HG03064 (cell line): ENCODE results near the gene NKX3-2.

Experiments used
- ATAC-seq: cut with Tn5 transposase; IDR thresholded peaks from one replicate; pipeline ENCODE4 v1.9.1; 2021; ENCODE audit warnings: low read depth; ENCODE audit not compliant: unreplicated experiment

The NKX3-2 gene

DNA sequence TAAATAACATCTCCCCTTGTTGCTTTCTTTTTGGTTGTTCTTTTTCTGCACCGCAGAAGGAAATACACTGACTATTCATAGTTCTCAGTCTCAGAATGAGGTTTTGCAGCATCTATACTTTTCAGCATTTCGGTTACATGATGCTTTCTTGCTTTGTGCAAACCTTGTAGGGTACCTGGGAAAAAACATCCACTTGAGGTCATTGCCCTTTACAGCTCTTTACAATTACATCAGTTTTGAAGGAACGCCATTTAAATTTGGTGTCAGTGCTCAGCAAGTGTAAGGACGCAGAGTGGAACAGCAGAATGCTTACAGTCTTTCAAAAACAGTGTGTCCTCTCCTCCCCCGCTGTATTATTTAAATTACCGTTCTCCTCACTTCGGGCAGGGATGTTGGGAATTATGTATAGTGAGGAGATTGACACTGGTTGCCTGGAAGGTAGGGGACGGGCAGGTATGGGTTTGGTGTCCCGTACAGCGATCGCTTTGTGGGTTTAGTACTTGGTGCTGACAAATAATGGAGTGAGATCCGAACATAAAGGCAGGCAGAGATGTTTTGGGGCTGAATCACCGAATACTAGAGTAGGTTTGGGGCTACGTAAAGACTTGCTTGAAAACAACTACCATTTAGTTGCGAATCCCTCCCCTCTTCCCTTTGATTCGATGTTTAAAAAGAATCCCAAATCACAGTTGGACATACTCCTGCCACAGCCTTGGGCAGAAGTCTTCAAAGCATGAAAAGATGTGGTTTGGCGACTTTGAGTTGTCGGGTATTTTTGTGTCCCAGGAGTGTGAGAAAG lies 2.0 kb upstream of the NKX3-2 start:
- ATAC-seq: no peak

- ATAC-seq: no peak
These were observed 1.1 kb upstream of the NKX3-2 start for GRCh38 chr4:13545394-13545808.

- no peak for ATAC-seq
These were observed 492 bp upstream of the NKX3-2 start for GRCh38 chr4:13544606-13545393.

- no peak for ATAC-seq
These were observed 1.1 kb downstream of the NKX3-2 start for GRCh38 chr4:13543032-13543838.

- no peak for ATAC-seq
These were observed 1.7 kb downstream of the NKX3-2 start for GRCh38 chr4:13542577-13543031.

GRCh38 chr4:13541720-13542576 lies 2.4 kb downstream of the NKX3-2 start:
- no peak for ATAC-seq

DNA sequence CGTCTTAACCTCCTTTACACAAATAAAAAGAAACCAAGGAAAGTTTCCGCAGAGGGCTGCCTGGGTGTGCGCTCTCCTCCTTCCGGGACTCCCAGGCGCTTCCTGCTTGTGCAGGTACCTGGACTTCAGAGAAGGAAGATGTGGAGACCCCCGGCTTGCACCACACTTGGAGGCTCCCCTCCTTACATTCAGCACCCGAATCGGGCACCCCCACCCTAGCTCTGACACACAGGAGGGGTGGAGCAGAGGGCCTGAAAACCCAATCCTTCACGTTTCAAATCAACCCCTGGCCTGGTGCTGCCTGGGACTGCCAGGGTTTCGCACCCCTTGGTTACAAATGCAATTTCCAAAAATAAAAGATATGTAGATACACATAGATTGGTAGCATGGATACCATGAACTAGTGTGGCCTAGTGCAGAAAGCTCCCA lies 3.1 kb downstream of the NKX3-2 start:
- ATAC-seq: no peak

DNA sequence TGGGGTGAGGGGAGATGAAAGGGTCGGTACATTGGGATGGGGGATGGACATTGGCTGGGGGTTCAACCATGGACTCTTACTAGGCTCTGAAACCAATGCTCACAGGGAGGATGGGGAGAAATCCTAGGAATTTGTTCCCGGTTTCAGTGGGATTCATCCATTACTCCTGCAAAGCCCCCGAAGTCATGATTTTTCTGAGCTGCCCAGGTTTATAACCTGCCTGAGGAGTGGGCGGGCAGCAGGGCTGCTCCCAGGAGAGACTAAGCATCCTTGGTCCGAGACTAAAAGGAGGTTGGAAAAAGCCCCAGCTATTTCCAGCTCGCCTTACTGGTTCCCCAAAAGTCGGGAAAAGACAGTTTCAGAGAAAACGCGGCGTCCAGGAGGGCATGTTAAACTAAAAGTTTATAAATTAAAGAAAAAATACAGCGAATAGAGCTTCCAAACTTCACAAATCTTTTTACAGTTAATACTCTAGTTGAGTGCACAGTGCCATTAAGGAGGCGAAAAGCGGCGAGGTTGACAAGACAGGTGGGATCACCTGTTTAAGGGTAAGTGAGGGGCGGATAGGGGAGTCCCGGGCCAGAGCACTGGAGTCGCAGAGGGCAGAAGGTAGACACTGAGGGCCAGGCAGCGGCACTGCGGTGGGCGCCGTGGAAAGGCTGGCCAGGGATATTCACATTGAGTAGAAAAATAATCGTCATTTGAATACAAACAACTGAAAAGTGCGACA lies 3.7 kb downstream of the NKX3-2 start:
- ATAC-seq: no peak

- no peak for ATAC-seq
These were observed 4.5 kb downstream of the NKX3-2 start for GRCh38 chr4:13539619-13540445.

- no peak for ATAC-seq
These were observed 5.2 kb downstream of the NKX3-2 start for GRCh38 chr4:13539047-13539618.

GRCh38 chr4:13538427-13538973 lies 5.8 kb downstream of the NKX3-2 start:
- no peak for ATAC-seq

GRCh38 chr4:13537832-13538177 lies 6.5 kb downstream of the NKX3-2 start:
- ATAC-seq: no peak

- ATAC-seq: no peak
These were observed 7.1 kb downstream of the NKX3-2 start for GRCh38 chr4:13537011-13537831.

- no peak for ATAC-seq
These were observed 7.7 kb downstream of the NKX3-2 start for GRCh38 chr4:13536607-13537006.

DNA sequence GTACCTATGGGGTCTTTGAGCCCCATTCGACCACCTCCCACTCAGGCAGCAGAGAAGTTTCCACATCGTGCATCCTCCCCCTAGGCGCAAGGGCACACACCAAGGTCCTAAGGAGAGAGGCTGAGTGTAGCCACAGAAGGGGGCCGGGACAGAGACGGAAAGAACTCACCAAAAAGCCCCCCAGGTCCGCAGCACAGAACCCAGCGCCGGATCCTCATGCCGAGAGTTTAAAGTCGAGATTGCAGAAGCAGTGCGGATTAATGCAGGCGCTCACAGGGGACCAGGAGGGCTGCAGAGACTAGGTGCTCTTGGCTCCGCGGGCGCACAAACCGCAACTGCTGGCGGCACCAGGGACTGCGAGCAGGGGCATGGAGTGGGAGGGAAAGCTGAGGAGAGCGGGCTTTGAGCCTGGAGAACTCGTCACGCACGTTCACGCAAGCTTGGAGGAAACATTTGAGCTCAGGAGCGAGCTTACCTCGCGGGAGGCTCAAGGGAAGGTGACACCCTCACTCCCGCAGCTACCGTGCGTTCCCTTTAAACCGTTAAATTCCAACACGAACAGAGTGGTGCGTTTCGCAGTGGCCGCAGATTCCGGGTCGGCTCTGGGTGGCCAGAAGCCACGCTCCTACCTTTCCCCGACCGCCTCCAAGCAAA lies 8.5 kb downstream of the NKX3-2 start:
- ATAC-seq: no peak

GRCh38 chr4:13535118-13535517 lies 9.2 kb downstream of the NKX3-2 start:
- ATAC-seq: no peak
